Hematopoietic multipotent progenitor cell treated with erythropoietin and hydrocortisone succinate and interleukin-3 and kit ligand, for 15 days (in vitro differentiated cells): ENCODE measurements around the gene C11orf86.
A peak's percentile ranks its signal among the peaks of the same experiment; 100 is the strongest.
"Not testable (repeated sequence)": the region's sequence is repeated elsewhere in the genome, so short reads cannot be mapped to it uniquely, and the experiment has no call there.

ENCODE experiments used
- DNase-seq: peaks from one replicate; pipeline ENCODE4 v3.0.0-alpha.2; 2015; ENCODE audit warnings: low spot score

C11orf86 gene

GRCh38 chr11:66974724-66975404, at the start of gene C11orf86:
Gene C11orf86 (plus strand): TSS chr11:66975304. CDS start chr11:66975363, 59 bp downstream.
- no peak for DNase-seq

- DNase-seq: no peak
Observed at GRCh38 chr11:66929753-66930152, 45.4 kb upstream of the C11orf86 start.

- no peak for DNase-seq
Observed at GRCh38 chr11:66932543-66932942, 42.6 kb upstream of the C11orf86 start.

GRCh38 chr11:66933531-66933930, 41.6 kb upstream of the C11orf86 start:
- no peak for DNase-seq

GRCh38 chr11:66934950-66935779, 39.9 kb upstream of the C11orf86 start:
- DNase-seq: peak; percentile 79

- peak; percentile 36 for DNase-seq
Observed at GRCh38 chr11:66936311-66936711, 38.8 kb upstream of the C11orf86 start.

- no peak for DNase-seq
Observed at GRCh38 chr11:66937193-66937733, 37.8 kb upstream of the C11orf86 start.

GRCh38 chr11:66938582-66939135, 36.4 kb upstream of the C11orf86 start:
- DNase-seq: no peak

GRCh38 chr11:66950112-66950535, 25.0 kb upstream of the C11orf86 start:
- no peak for DNase-seq

GRCh38 chr11:66951135-66951534, 24.0 kb upstream of the C11orf86 start:
- no peak for DNase-seq

- DNase-seq: no peak
Observed at GRCh38 chr11:66951927-66952337, 23.2 kb upstream of the C11orf86 start.

GRCh38 chr11:66953081-66953833, 21.8 kb upstream of the C11orf86 start:
- DNase-seq: no peak

GRCh38 chr11:66956689-66957290, 18.3 kb upstream of the C11orf86 start:
- DNase-seq: no peak

GRCh38 chr11:66957971-66958231, 17.2 kb upstream of the C11orf86 start:
- no peak for DNase-seq

- peak; percentile 98 for DNase-seq
Observed at GRCh38 chr11:66958232-66958955, 16.7 kb upstream of the C11orf86 start, which contains the start of gene PC. Gene PC (minus strand): TSS chr11:66958383. CDS start chr11:66872159, 86,224 bp downstream.

GRCh38 chr11:66958956-66959274, 16.2 kb upstream of the C11orf86 start:
- DNase-seq: no peak

- DNase-seq: not testable (repeated sequence)
Observed at GRCh38 chr11:66961691-66962213, 13.4 kb upstream of the C11orf86 start.

GRCh38 chr11:66962247-66962646, 12.9 kb upstream of the C11orf86 start:
- no peak for DNase-seq

- DNase-seq: no peak
Observed at GRCh38 chr11:66962801-66963200, 12.3 kb upstream of the C11orf86 start.

GRCh38 chr11:66964495-66964894, 10.6 kb upstream of the C11orf86 start:
- no peak for DNase-seq

- DNase-seq: no peak
Observed at GRCh38 chr11:66966351-66966750, 8.8 kb upstream of the C11orf86 start.
